ENCODE measurements around the gene EID1. TPM values are rescaled to one million over a fixed set of nuclear protein-coding genes. Genes with fewer than 3 reads are reported as not detected.
A peak's percentile ranks its signal among the peaks of the same experiment; 100 is the strongest.
"Not testable (repeated sequence)": the region's sequence is repeated elsewhere in the genome, so short reads cannot be mapped to it uniquely, and the experiment has no call there.

EID1 gene
- total RNA-seq, 4 donors from 2014 or later, result 242 to 458 (median 311) TPM

DNA sequence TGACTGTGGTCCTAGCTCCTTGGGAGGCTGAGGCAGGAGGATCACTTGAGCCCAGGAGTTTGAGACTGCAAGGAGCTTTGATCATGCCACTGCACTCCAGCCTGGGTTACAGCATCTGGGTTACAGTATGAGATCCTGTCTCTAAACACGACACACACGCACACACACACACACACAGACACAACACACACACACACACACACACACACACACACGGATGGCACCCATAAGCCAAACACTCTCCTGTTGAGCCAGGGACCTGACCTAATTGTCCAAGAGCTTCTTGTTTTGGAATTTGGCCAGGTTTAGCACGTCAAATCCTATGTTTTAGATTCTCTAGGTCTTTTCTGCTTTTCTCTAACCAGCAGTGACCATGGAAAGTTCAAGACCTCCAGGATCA lies 26.8 kb downstream of the EID1 start:
- TF ChIP-seq EP300 (IDR thresholded peaks at IDR 0.05) (no peak), POLR2A (IDR thresholded peaks at IDR 0.05) (no peak)
- TF ChIP-seq, protein P1, sequence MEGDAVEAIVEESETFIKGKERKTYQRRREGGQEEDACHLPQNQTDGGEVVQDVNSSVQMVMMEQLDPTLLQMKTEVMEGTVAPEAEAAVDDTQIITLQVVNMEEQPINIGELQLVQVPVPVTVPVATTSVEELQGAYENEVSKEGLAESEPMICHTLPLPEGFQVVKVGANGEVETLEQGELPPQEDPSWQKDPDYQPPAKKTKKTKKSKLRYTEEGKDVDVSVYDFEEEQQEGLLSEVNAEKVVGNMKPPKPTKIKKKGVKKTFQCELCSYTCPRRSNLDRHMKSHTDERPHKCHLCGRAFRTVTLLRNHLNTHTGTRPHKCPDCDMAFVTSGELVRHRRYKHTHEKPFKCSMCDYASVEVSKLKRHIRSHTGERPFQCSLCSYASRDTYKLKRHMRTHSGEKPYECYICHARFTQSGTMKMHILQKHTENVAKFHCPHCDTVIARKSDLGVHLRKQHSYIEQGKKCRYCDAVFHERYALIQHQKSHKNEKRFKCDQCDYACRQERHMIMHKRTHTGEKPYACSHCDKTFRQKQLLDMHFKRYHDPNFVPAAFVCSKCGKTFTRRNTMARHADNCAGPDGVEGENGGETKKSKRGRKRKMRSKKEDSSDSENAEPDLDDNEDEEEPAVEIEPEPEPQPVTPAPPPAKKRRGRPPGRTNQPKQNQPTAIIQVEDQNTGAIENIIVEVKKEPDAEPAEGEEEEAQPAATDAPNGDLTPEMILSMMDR (IDR thresholded peaks at IDR 0.05), result no peak
- no peak for DNase-seq (ENCODE audit: low spot score in 2 of 2)
- H3K4me3 ChIP-seq, result no peak overlapping the region
- H3K9me3 ChIP-seq, result no peaks in the 10 kb centered on the region
- WGBS, 2 donors, result 90 to 92% methylated on average over 4 of the region's 4 CpGs
- H3K27me3 ChIP-seq, result no peaks in the 10 kb centered on the region
- H3K36me3 ChIP-seq, result no peaks in the 10 kb centered on the region
- peaks cover 0 to 13% (median 5%) of the 10 kb centered on the region in 4 donors for H3K4me1 ChIP-seq
- H3K27ac ChIP-seq, result peak overlapping the region in 2 of 4 donors; percentile 2 to 49

DNA sequence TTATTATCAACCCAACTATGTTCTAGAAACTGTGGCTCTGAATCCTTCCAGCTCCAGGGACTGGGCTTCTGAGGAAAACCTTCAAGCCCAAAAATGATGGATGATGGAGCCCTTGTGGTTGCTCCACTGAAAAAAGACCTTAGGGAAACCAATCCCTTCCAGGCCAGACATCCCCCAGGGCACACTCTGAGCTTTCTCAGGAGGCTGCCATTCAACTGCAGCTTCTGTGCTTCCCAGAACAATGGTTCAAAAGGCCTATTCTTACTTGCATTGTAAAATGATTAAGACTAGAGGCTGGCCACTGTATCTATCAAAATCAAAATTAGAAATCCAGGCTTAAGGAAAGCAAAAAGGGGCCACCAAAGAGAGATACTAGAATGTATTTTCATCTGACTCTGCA lies 27.3 kb downstream of the EID1 start:
- H3K4me3 ChIP-seq, result no peak overlapping the region
- H3K27me3 ChIP-seq, result no peaks in the 10 kb centered on the region
- no peaks in the 10 kb centered on the region for H3K9me3 ChIP-seq
- DNase-seq (ENCODE audit: low spot score in 2 of 2), result no peak
- H3K27ac ChIP-seq, result peak overlapping the region in 2 of 4 donors; percentile 2 to 49
- peaks cover 0 to 13% (median 5%) of the 10 kb centered on the region in 4 donors for H3K4me1 ChIP-seq
- TF ChIP-seq, protein P1 (IDR thresholded peaks at IDR 0.05), result no peak
- H3K36me3 ChIP-seq, result no peaks in the 10 kb centered on the region

DNA sequence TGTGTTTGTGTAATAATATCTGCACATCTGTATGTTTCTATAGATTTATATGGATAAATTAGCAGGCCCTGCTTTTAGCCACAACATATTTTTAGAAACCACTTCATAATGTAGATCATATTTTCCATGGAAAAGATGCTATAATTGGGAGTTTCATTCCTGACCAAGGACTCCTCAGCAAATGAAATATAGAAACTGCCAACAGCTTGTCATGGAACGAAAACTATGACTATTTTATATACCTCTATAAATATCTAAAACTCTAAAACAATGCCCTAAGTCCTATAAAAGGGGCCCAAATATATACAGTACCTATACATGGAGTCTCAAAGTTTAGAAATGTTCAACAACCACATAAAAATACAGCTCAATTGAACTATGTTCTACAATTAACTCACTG lies 27.9 kb downstream of the EID1 start:
- TF ChIP-seq POLR2A (IDR thresholded peaks at IDR 0.05), result no peak
- TF ChIP-seq, protein P1 (IDR thresholded peaks at IDR 0.05), result no peak
- TF ChIP-seq EP300 (IDR thresholded peaks at IDR 0.05), result no peak
- peaks cover 0 to 9% (median 5%) of the 10 kb centered on the region in 4 donors for H3K4me1 ChIP-seq
- H3K4me3 ChIP-seq, result no peak overlapping the region
- H3K27me3 ChIP-seq, result no peaks in the 10 kb centered on the region
- 73 to 75% methylated on average over 1 of the region's 1 CpG for WGBS, 2 donors
- no peaks in the 10 kb centered on the region for H3K36me3 ChIP-seq
- peak overlapping the region in 1 of 4 donors; percentile 49 for H3K27ac ChIP-seq
- no peaks in the 10 kb centered on the region for H3K9me3 ChIP-seq
- DNase-seq (ENCODE audit: low spot score in 2 of 2), result no peak

DNA sequence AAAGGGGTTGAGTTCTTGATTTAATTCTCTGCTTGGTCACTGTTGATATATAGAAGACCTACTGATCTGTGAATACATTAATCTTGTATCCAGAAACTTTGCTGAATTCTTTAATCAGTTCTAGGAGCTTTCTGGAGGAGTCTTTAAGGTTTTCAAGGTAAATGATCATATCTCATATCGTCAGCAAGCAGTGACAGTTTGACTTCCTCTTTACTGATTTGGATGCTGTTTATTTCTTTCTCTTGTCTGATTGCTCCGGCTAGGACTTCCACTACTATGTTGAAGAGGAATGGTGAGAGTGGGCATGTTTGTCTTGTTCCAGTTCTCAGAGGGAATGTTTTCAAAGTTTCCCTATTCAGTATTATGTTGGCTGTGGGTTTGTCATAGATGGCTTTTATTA lies 31.4 kb downstream of the EID1 start:
- H3K4me3 ChIP-seq; H3K27me3 ChIP-seq; H3K27ac ChIP-seq; H3K4me1 ChIP-seq; H3K9me3 ChIP-seq; DNase-seq (ENCODE audit: low spot score in 2 of 2): not testable (repeated sequence)
- peaks cover 0 to 13% (median 0%) of the 10 kb centered on the region in 3 donors for H3K36me3 ChIP-seq
- WGBS, 2 donors, result 78 to 93% methylated on average over 2 of the region's 2 CpGs

DNA sequence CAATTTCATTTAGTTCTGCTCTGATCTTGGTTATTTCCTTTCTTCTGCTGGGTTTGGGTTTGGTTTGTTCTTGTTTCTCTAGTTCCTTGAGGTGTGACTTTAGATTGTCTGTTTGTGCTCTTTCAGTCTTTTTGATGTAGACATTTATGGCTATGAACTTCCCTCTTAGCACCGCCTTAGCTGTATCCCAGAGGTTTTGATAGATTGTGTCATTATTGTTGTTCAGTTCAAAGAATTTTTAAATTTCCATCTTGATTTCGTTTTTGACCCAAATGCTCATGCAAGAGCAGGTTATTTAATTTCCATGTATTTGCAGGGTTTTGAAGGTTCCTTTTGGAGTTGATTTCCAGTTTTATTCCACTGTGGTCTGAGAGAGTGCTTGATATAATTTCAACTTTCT lies 32.6 kb downstream of the EID1 start:
- 83 to 86% methylated on average over 2 of the region's 2 CpGs for WGBS, 2 donors
- H3K4me3 ChIP-seq; H3K4me1 ChIP-seq; DNase-seq (ENCODE audit: low spot score in 2 of 2); H3K27ac ChIP-seq; H3K9me3 ChIP-seq; H3K27me3 ChIP-seq: not testable (repeated sequence)
- peaks cover 0 to 13% (median 0%) of the 10 kb centered on the region in 3 donors for H3K36me3 ChIP-seq

DNA sequence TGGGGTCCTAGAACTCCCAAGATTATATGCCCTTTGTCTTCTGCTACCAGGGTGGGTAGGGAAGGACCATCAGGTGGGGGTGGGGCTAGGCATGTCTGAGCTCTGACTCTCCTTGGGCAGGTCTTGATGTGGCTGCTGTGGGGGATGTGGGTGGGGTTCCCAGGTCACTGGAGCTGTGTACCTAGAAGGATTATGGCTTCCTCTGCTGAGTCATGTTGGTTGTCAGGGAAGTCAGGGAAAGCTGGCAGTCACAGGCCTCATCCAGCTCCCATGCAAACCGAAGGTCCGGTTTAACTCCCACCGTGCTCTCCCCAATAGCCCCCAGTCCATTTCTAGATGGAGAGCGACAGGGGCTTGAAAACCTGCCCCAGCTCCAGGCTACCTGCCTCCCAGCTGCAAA lies 35.2 kb downstream of the EID1 start:
- Histone ChIP-seq H3K9me3 (no peaks in the 10 kb centered on the region), H3K4me3 (no peak overlapping the region), H3K4me1 (peaks cover 0 to 17% (median 2%) of the 10 kb centered on the region in 4 donors), H3K36me3 (peaks cover 0 to 13% (median 0%) of the 10 kb centered on the region in 3 donors), H3K27ac (no peak overlapping the region), H3K27me3 (no peaks in the 10 kb centered on the region)
- TF ChIP-seq, protein P1 (IDR thresholded peaks at IDR 0.05), result no peak
- no peak for TF ChIP-seq POLR2A (IDR thresholded peaks at IDR 0.05)
- TF ChIP-seq EP300 (IDR thresholded peaks at IDR 0.05), result no peak
- DNase-seq (ENCODE audit: low spot score in 2 of 2), result no peak
- 92 to 94% methylated on average over 4 of the region's 4 CpGs for WGBS, 2 donors
